ENCODE results near the gene ATPAF2. TPM values are rescaled to one million over a fixed set of nuclear protein-coding genes. Genes with fewer than 3 reads are reported as not detected.

Gene ATPAF2
- total RNA-seq, 1 donor from 2014 or later: 34.7 TPM

GRCh38 chr17:18028114-18028951 is 10.6 kb downstream of the ATPAF2 start:
- Mint-ChIP-seq H3K36me3 (ENCODE audit: unreplicated experiment) (no peaks in the 10 kb centered on the region), H3K27me3 (ENCODE audit: unreplicated experiment) (peaks cover 7% of the 10 kb centered on the region), H3K27ac (ENCODE audit: unreplicated experiment) (peak overlapping the region; percentile 31), H3K4me3 (ENCODE audit: unreplicated experiment) (peak overlapping the region; percentile 38), H3K4me1 (ENCODE audit: low read depth, unreplicated experiment) (peaks cover 42% of the 10 kb centered on the region), H3K9me3 (ENCODE audit: unreplicated experiment) (peaks cover 5% of the 10 kb centered on the region)
- TF ChIP-seq, protein P1, sequence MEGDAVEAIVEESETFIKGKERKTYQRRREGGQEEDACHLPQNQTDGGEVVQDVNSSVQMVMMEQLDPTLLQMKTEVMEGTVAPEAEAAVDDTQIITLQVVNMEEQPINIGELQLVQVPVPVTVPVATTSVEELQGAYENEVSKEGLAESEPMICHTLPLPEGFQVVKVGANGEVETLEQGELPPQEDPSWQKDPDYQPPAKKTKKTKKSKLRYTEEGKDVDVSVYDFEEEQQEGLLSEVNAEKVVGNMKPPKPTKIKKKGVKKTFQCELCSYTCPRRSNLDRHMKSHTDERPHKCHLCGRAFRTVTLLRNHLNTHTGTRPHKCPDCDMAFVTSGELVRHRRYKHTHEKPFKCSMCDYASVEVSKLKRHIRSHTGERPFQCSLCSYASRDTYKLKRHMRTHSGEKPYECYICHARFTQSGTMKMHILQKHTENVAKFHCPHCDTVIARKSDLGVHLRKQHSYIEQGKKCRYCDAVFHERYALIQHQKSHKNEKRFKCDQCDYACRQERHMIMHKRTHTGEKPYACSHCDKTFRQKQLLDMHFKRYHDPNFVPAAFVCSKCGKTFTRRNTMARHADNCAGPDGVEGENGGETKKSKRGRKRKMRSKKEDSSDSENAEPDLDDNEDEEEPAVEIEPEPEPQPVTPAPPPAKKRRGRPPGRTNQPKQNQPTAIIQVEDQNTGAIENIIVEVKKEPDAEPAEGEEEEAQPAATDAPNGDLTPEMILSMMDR (IDR thresholded peaks at IDR 0.05; ENCODE audit: partially characterized antibody, unreplicated experiment): no peak
- DNase-seq: no peak

DNA sequence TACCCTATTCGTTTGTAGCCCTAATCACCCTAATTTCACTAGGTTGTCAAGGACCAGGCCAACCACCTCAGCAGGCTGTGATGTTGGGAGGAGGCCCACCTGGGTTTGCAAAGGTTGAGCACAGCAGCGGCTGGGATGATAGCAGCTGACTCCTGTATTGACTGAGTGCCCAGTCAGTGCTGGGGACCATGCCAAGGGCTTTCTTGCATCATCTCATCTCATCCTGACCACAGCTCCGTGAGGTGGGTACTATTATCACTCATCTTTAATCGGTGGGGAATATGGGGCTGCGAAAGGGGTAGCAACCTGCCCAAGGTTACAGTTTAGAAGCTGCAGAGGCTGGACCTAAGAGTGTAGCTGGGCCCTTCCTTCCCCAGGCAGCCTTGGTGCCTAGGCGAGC is 11.7 kb downstream of the ATPAF2 start:
- peaks cover 36% of the 10 kb centered on the region for H3K4me1 Mint-ChIP-seq (ENCODE audit: low read depth, unreplicated experiment)
- TF ChIP-seq, protein P1 (IDR thresholded peaks at IDR 0.05; ENCODE audit: partially characterized antibody, unreplicated experiment): no peak
- no peaks in the 10 kb centered on the region for H3K36me3 Mint-ChIP-seq (ENCODE audit: unreplicated experiment)
- peaks cover 5% of the 10 kb centered on the region for H3K9me3 Mint-ChIP-seq (ENCODE audit: unreplicated experiment)
- H3K27ac Mint-ChIP-seq (ENCODE audit: unreplicated experiment): no peak overlapping the region
- DNase-seq: no peak
- no peak overlapping the region for H3K4me3 Mint-ChIP-seq (ENCODE audit: unreplicated experiment)
- peaks cover 7% of the 10 kb centered on the region for H3K27me3 Mint-ChIP-seq (ENCODE audit: unreplicated experiment)

GRCh38 chr17:18025945-18026776 is 12.8 kb downstream of the ATPAF2 start:
- Mint-ChIP-seq H3K4me1 (ENCODE audit: low read depth, unreplicated experiment) (peaks cover 30% of the 10 kb centered on the region), H3K9me3 (ENCODE audit: unreplicated experiment) (peaks cover 5% of the 10 kb centered on the region), H3K36me3 (ENCODE audit: unreplicated experiment) (no peaks in the 10 kb centered on the region), H3K27ac (ENCODE audit: unreplicated experiment) (no peak overlapping the region), H3K4me3 (ENCODE audit: unreplicated experiment) (peak overlapping the region; percentile 25), H3K27me3 (ENCODE audit: unreplicated experiment) (peaks cover 7% of the 10 kb centered on the region)
- TF ChIP-seq, protein P1 (IDR thresholded peaks at IDR 0.05; ENCODE audit: partially characterized antibody, unreplicated experiment): no peak
- no peak for DNase-seq

DNA sequence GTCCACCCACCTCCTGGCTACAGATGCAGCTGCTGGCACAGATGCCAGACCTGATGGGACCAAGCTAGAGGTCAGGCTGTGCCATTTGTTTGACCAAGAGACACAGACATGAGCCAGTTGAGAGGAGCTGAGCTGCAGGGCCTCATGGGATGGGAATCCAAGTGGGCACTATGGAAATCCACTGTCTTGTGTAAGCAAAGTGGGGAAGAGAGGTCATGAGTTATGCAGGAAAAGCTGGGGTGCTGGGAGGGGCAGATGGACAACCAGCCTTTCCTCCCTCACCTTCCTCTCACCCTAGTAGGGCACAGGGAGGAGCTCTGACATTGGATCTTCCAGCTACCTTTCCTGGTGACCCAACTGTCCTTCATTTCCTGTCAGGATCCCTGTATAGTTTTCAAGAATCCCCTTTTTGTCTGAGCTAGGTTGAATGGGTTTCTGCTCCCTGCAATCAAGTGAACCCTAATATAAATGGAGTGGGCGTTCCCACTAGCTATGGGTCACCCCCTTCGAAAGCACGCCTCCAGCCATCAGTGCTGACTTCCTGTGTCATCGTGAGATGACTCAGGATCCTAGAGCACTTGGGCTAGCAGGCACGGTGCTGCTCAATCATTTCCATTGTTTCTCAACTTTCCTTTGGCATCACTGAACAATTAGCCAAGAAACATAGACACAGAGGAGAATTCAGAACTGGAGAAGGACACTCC is 13.6 kb downstream of the ATPAF2 start:
- peaks cover 30% of the 10 kb centered on the region for H3K4me1 Mint-ChIP-seq (ENCODE audit: low read depth, unreplicated experiment)
- no peaks in the 10 kb centered on the region for H3K36me3 Mint-ChIP-seq (ENCODE audit: unreplicated experiment)
- no peak overlapping the region for H3K4me3 Mint-ChIP-seq (ENCODE audit: unreplicated experiment)
- peak overlapping the region; percentile 12 for H3K27ac Mint-ChIP-seq (ENCODE audit: unreplicated experiment)
- TF ChIP-seq, protein P1 (IDR thresholded peaks at IDR 0.05; ENCODE audit: partially characterized antibody, unreplicated experiment): no peak
- no peak for DNase-seq
- peaks cover 7% of the 10 kb centered on the region for H3K27me3 Mint-ChIP-seq (ENCODE audit: unreplicated experiment)
- peaks cover 5% of the 10 kb centered on the region for H3K9me3 Mint-ChIP-seq (ENCODE audit: unreplicated experiment)
